HG03558 (cell line): ENCODE data around the gene C1QBP.
"Not testable (repeated sequence)": the region's sequence is repeated elsewhere in the genome, so short reads cannot be mapped to it uniquely, and the experiment has no call there.

Source experiments
- ATAC-seq: cut with Tn5 transposase; IDR thresholded peaks from one replicate; pipeline ENCODE4 v1.9.1; 2021; ENCODE audit warnings: moderate number of reproducible peaks; ENCODE audit not compliant: unreplicated experiment; ENCODE audit errors: extremely low read depth

Gene C1QBP

GRCh38 chr17:5434984-5435383, 4.0 kb downstream of the C1QBP start:
- ATAC-seq: no peak

- ATAC-seq: no peak
Measured at GRCh38 chr17:5431949-5432556, 6.9 kb downstream of the C1QBP start.

DNA sequence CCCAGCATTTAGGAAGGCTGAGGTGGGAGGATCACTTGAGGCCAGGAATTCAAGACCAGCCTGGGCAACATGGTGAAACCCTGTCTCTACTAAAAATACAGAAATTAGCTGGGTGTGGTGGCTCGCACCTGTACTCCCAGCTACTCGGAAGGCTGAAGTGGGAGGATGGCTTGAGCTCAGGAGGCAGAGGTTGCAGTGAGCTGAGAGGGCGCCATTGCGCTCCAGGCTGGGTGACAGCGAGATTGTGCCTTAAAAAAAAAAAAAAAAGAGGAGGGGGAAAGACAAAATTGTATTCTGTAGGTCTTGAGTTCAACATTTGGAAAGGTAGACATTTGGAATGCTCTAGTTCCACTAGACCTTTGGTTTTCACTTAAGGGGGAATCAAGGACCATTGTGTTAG, 7.7 kb downstream of the C1QBP start:
- ATAC-seq: not testable (repeated sequence)

DNA sequence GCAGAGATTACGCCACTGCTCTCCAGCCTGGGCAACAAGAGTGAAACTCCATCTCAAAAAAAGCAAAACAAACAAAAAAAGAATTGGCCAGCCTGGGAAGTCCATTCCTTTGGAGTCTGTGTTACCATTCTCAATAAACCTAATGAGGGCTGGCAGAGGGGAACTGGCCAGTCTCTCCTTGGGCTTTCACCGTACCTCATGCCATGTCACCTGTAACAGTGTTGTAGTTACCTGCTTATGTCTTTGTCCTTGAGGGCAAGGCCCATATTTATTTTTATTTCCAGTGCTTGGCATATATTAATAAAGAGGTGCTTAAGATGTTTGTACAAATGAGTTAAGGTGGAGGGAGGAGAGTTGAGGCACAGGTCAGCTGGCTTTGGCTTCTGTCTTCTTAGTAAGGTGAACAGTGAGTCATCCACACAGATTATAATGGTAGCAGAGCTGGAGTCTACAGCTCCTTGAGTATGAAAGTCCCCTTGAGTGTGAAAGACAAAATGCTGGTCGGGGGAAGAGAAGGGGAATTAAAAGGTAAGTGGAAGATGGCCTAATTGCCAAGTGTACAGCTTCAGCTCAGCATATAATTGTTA, 8.4 kb downstream of the C1QBP start:
- ATAC-seq: no peak

- ATAC-seq: no peak
Measured at GRCh38 chr17:5429191-5429887, 9.6 kb downstream of the C1QBP start.

- ATAC-seq: no peak
Measured at GRCh38 chr17:5425826-5426225, 13.1 kb downstream of the C1QBP start.

DNA sequence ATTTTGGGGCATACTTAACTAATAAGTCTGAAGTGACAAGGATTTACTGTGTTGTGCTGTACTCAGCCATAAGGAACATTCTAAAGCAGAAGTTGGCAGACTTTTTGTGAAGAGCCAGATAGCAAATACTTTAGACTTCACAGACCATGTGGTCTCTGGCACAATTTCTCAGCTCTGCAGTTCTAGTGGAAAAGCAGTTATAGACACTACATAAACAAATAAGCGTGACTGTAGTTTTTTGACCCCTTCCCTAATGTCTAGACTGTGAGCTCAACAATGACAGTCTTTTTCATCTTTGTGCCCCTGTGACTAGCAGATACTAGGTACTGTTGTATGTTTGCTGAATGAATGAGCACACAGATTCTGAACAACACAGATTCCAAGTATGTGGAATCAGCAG, 14.0 kb downstream of the C1QBP start:
- no peak for ATAC-seq

DNA sequence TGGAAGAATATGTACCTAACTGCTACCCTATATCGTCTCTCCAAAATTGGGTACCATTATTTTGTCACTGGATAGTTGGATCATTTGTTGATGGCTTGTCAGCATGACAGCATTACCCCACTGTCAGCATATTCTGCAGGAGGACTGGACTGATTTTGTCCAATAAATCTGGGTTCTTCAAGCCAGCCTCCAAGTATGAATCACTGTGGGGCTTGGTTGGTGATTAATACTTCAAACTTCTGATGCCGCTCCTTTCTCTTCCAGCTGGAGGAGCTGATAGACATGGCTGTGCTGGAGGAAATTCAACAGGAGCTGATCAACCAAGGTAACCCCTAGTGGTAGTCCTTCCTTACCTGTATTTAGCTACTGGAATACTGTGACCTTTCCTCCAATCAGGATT, 16.4 kb downstream of the C1QBP start:
- no peak for ATAC-seq

GRCh38 chr17:5419959-5420653, 18.8 kb downstream of the C1QBP start, which contains the start of gene RPAIN:
Gene RPAIN (plus strand): TSS chr17:5420182. CDS start chr17:5420211, 29 bp downstream.
- ATAC-seq: peak; percentile 18

- ATAC-seq: peak; percentile 61
Measured at GRCh38 chr17:5419356-5419958, 19.5 kb downstream of the C1QBP start, which contains the start of gene NUP88. Gene NUP88 (minus strand): TSS chr17:5419662. CDS start chr17:5419650, 12 bp downstream.

GRCh38 chr17:5418858-5419355, 20.0 kb downstream of the C1QBP start:
- no peak for ATAC-seq

- ATAC-seq: no peak
Measured at GRCh38 chr17:5416901-5417300, 22.1 kb downstream of the C1QBP start.

- ATAC-seq: no peak
Measured at GRCh38 chr17:5413682-5414081, 25.3 kb downstream of the C1QBP start.

- no peak for ATAC-seq
Measured at GRCh38 chr17:5410594-5411272, 28.2 kb downstream of the C1QBP start.

DNA sequence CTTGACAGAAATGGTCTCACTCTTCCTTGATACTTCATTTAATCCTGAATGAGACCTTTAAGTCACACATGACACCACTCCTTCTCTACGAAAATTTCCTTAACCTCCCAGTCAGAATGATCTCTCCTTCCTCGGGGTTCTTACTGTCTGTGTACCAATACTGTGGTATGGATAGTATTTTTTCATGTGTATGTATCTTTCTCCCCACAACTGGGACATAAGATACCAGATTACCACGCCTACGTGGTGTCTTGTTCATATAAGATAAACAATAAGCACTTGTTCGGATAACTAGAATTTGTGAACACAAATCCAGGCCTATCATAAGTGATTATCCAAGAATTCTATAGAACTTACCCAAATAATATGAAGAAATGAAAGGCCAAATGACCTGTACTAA, 30.8 kb downstream of the C1QBP start:
- no peak for ATAC-seq

DNA sequence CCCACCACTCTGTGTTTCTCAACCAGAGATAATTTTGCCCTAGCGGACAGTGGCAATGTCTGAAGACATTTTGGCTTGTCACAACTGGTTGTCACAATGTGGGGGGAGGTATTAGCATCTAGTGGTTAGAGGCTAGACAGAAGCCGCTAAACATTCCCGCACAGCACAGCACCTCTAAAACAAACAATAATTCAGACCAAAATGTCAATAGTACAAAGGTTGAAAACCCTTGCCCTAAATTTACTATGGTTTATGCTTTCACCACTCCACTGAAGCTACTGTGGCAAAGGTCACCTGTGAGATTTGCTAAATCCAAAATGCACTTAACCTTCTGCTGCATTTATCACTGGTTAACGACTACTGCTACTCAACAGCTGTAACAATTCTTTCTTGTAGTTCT, 33.6 kb downstream of the C1QBP start:
- ATAC-seq: no peak

- no peak for ATAC-seq
Measured at GRCh38 chr17:5399767-5400166, 39.2 kb downstream of the C1QBP start.

DNA sequence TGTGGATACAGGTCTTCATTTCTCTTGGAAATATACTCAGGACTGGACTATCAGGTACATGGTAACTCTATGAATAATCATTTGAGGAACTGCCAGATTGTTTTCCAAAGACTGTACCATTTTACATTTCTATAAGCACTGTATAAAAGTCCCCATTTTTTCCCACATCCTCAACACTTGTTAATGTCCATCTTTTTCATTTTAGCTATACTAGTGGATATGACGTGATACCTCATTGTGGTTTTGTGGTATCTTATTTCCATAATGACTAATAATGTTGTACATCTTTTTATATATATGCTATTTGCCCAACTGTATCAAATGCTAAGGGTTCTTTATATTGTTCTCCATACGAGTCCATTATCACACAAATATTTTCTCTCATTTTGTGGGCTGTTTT, 42.3 kb downstream of the C1QBP start:
- no peak for ATAC-seq

DNA sequence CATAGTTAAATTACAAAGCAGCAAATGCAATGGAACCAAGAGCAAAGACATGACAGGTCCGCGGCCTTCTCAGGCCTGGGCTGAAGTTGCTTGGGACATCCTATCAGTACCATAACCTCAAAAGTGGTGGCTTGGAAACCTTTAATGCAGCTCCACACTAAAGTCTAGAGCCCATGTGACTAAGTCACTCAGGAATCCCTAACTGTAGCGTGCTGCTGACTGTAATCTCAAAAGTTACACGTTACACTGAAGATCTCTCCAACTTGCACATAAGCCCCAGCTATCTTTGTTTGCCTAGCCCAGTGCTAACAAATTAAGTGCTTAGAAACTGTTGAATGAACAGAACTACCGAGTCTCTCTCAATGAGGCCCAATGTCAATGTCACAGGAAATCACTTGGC, 47.3 kb downstream of the C1QBP start:
- no peak for ATAC-seq
